Activated T-cell treated with anti-CD3 and anti-CD28 coated beads for 1 hour (primary cell): ENCODE data around the gene PARD3.
"Not testable (repeated sequence)": the region's sequence is repeated elsewhere in the genome, so short reads cannot be mapped to it uniquely, and the experiment has no call there.

ENCODE experiments used
- DNase-seq: peaks from one replicate; pipeline ENCODE4 v3.0.0-alpha.2; 2020; ENCODE audit warnings: low read depth

PARD3 gene

DNA sequence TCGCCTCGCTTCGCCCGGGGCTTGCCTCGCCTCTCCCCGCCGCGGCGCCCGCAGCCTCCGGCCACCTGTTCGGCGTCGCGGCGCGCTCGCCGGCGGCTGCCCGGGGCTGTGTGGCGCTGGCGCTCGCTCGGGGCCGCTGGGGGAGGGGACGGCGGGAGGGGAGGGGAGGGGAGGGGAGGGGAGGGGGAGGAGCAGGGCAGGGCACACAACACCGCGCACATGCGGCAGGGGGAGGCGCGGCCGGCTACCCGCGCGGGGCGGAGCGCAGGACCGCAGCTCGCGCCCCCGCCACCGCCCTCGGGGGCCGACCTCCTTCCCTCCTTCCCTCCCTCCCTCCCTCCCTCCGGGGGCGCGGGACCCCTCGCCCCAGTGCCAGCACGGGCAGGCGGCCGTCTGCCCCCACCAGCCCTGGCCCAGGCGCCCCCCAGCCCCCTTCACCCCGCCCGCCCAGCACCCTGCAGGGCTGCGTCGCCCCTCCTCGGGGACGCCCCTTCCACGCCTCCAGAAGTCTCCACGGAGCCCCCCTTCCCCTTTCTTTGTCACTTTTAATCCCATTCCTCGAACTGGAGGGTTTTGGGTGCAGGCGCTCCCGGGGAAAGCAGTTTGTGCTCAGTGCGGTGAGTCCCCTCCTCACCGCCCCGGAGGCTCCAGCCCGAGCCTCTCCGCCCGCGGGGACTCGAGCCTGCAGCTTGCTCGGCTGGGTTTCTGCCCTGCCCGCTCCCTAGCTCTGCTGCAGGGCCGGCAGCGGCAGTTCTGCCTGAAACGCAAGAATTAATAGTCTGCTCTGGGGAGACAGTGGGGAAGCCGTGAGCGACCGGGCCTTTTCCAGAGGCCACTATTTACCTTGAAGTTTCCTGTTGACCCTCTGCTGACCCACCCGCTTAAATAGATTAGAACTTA is at the start of gene PARD3:
Gene PARD3 (minus strand): TSS at position 112 of the 900 bp plus-strand sequence. CDS start 301 bp downstream, outside the sequence.
- DNase-seq, result no peak

GRCh38 chr10:34864149-34865067 is 49.3 kb upstream of the PARD3 start:
- DNase-seq, result no peak

DNA sequence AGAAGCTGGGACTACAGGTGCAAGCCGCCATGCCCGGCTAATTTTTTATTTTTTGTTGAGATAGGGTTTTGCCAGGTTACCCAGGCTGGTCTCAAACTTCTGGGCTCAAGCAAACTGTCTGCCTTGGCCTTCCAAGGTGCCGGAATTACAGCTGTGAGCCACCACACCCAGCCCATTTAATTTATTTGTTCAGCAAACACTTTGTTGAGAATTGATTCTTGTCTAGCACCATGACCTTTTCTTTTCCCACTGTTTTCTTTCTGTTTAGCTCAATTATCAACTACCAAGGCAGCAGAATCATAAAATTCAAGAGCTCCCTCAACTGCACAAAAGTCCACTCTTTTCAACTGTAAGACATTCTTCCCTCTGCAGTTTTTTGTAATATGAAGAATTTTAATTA is 47.8 kb upstream of the PARD3 start:
- no peak for DNase-seq

DNA sequence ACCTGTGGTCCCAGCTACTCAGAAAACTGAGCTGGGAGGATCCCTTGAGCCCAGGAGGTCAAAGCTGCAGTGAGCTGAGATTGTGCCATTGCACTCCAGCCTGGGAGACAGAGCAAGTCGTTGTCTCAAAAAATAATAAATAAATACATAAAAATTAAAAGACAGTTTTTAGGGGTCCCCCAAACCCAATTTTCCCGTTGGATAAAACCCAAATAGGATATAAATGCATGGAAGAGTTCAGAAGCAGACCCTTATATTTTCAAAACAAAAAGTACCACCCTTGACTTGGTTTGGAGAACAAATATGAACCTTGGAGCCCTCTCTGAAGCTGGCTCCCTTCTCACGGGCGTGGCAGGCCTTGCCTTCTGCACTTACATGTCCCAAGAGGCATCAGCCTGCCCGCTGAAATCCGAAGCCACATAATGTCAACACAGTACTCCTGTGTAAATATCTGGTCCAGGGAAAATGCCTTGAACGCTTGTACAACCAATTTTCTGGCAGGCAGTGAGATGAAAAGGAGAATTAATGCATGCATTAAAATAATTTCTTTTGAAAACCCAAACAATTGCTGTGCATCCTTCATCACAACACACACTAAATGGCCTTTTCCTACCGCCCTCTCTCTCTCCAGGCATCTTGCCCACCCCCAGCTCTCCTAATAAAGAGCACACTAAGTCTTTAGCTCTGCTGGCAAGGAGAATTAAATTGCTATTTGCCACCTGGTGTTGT is 46.4 kb upstream of the PARD3 start:
- DNase-seq, result no peak

DNA sequence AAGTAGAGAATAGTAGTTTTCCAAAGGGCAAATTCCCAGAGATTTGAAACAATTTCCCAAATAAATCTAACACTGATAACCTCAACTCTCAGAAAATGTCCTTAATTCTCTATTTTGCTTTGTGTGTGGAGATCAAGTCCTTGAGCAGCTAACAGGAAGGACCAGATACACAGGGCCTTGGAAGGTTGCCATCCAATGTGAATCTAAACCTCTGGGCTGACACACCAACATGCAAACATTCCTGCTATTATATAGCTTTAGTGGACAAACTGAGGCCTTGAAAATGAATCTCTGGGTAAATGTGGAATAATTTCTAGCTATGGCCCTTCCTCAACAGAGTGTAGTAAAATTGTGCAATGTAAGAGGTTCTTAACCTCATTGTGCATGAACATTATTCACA is 44.1 kb upstream of the PARD3 start:
- DNase-seq, result no peak

- no peak for DNase-seq
Observed at GRCh38 chr10:34858003-34858402, 42.9 kb upstream of the PARD3 start.

DNA sequence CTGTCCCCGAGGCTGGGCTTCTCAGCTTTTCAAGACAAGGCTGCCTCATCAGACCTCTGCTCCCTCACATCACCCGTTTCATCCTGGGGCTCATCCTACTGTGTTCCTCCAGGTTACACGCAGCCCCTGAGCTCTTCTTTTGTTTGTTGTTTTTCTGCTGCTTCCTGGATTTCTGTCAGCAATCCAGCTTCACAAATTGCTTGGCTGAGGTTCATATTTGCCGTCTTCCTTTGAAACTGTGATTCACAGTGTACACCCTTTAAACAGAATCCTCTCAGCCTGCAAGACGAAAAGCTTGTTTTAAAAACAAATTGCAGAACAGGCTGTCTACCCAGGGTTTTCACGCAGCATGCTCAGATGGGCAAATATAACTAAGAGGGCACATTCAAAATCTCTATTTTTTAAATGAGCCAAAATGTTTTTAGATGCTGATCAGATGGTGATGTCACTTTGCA is 39.1 kb upstream of the PARD3 start:
- no peak for DNase-seq

- no peak for DNase-seq
Observed at GRCh38 chr10:34853357-34853756, 38.3 kb upstream of the PARD3 start.

GRCh38 chr10:34850558-34850957 is 35.5 kb upstream of the PARD3 start:
- no peak for DNase-seq

GRCh38 chr10:34850036-34850435 is 34.9 kb upstream of the PARD3 start:
- DNase-seq, result no peak

DNA sequence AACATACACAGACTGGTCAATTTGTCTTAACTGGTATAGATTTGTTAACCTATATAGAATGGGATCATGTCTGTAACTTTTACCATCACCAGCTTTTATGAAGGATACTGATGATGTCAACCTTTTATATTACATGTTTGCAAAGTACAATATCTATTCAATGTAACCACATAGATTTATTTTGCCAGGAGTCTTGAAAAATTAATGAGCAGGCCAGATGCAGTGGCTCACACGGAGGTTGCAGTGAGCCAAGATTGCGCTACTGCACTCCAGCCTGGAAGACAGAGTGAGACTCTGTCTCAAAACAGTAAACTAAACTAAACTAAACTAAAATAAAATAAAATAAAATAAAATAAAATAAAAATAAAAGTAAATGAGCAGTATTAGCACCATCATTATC is 30.0 kb upstream of the PARD3 start:
- DNase-seq, result no peak

DNA sequence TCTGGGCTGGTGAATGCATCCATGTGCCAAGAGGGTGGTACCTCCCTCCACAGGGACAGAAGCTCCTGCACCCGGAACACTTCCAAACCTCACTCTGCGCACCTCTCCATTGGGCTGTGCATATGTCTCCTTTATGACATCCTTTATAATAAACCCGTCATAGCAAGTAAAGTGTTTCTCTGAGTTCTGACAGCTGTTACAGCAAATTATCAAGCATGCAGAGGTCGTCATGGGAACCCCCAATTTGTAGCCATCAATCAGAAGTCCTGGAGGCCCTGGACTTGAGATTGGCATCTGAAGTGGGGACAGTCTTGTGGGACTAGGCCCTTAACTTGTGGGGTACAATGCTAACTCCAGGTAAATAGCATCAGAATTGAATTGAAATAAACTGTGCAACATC is 29.4 kb upstream of the PARD3 start:
- DNase-seq, result no peak

GRCh38 chr10:34843470-34843869 is 28.4 kb upstream of the PARD3 start:
- not testable (repeated sequence) for DNase-seq

- DNase-seq, result no peak
Observed at GRCh38 chr10:34838366-34838900, 23.3 kb upstream of the PARD3 start.

DNA sequence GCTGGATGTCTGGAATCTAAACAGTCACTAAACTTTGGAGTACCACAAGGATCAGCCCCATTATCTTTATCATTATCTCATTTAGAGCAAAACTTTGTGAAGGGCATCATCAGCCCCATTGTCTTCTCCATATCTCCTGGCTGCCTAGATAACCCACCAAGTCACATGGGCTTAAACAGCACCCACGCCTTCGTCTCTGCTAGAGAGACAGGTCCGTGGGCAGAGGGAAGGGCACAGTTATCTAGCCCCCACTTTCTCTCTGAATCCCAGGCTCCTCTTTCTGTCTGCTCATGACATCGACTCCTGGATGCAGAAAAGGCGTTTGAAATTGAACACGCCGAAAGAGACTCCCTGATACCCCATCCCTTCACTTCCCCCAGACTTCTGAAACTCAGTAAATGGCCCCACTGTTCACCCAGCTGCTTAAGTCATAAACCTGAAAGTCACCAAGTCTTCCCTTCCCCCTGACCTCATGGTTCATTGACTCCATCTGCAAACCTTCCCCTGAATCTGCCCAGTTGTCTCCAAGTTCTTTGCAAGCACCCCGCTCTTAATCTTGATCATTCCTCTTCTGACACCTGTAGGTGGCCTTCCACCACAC is 20.9 kb upstream of the PARD3 start:
- DNase-seq, result no peak

GRCh38 chr10:34834274-34834673 is 19.2 kb upstream of the PARD3 start:
- no peak for DNase-seq

GRCh38 chr10:34830217-34830822 is 15.2 kb upstream of the PARD3 start:
- no peak for DNase-seq

DNA sequence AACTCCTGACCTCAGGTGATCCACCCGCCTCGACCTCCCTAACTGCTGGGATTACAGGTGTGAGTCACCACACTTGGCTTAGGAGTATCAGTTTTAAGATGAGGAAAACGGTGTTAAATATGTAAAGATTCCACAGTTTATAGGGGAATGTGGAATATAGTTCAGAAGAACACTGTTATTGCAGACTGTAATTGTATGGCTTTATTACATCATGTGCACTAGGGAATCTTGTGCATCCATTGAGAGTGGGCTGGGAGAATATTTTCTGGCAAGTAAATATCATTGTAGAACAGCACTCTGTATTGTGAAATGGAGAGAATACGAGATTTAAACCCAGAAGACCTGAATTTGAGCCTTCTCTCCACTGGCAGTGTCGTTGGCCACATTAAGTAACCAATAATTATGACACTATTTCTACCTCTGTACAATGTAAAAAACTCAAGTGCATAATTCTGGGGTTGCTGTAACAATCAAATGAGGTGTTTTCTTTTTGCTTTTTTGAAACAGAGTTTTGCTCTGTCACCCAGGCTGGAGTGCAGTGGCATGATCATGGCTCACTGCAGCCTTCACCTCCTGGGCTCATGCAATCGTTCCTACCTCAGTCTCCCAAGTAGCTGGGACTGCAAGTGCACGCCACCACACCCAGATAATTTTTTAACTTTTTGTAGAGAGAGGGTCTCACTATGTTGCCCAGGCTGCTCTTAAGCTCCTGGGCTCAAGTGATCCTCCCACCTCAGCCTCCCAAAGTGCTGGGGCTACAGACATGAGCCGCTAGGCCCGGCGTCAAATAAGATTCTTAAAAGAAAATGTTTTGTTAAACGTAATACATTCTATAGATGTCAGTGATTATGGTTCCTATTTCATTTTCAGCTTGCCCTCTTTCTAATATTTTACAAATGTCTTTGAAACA is 12.0 kb upstream of the PARD3 start:
- no peak for DNase-seq

GRCh38 chr10:34826221-34826620 is 11.1 kb upstream of the PARD3 start:
- DNase-seq, result no peak

DNA sequence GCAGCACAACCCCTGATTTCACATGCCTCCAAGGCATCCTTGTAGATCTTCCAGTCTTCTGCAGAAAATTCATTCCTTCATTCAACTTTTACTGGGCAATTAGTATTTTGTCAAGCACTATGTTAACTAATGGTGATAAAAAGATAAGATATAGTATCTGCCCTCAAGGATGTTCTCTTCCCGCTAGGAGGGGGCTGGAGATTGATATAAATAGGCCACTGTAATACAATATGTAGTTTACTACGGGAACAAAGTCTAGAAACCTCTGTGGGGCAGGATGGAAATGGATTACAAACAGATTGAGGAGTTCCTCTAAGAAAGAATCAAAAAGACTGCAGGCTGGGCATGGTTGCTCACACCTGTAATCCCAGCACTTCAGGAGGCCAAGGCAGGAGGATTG is 10.3 kb upstream of the PARD3 start:
- no peak for DNase-seq
